ENCODE measurements around the gene PDGFRB.

The PDGFRB gene

DNA sequence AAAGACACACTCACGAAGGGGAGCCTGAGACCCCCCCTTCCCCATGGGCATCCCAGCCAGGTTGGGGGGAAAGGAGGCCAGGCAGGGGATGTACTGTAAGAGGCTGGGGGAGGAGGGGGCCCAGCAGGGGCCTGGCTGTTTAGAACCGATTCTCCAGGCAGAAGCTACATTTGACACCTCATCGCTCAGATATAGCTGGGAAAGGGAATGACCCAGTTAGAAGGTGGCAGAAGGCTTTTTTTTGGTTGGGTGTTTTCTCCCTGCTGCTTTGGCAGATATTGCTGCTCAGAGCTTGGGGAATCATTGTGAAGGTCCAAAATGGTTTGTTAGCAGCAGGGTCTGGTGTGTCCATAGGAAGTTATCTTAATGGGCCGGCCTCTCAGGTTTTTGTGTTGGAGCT is 16.9 kb upstream of the PDGFRB start:
- Histone ChIP-seq H3K27me3 (ENCODE audit: insufficient read depth, poor library complexity, severe bottlenecking) (no peaks in the 10 kb centered on the region), H3K27ac (replicated peaks) (no peak overlapping the region), H3K4me3 (replicated peaks; ENCODE audit: insufficient read depth, low read length) (no peak overlapping the region)
- TF ChIP-seq REST (IDR thresholded peaks at IDR 0.05; ENCODE audit: insufficient replicate concordance, low read depth), result no peak
- no peak for DNase-seq (ENCODE audit: low read depth in 1 of 2, low spot score in 1 of 2)

DNA sequence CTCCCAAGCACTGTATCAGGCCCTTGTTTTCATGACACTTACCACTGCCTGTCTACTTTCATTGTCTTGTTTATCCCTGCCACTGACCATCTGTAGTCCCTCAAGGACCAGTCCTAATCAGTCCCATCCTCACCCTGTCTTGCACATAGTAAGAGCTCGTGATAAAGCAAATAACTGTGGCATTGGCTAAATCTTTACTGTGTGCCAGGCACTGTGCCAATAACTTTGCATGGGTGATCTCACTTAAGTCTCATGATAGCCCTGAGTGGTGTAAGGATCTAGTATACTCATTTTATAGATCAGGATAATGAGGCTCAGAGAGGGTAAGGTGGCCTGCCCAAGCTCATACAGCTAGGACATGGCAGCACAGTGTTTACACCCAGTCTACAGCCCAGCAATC is 16.5 kb upstream of the PDGFRB start:
- H3K27ac ChIP-seq (replicated peaks), result no peak overlapping the region
- no peak for DNase-seq (ENCODE audit: low read depth in 1 of 2, low spot score in 1 of 2)
- H3K4me3 ChIP-seq (replicated peaks; ENCODE audit: insufficient read depth, low read length), result no peak overlapping the region
- TF ChIP-seq POLR2AphosphoS5 (IDR thresholded peaks at IDR 0.05; ENCODE audit: low read depth) (no peak), GABPA (IDR thresholded peaks at IDR 0.05; ENCODE audit: low read depth) (no peak), REST (IDR thresholded peaks at IDR 0.05; ENCODE audit: insufficient replicate concordance, low read depth) (no peak), SPI1 (IDR thresholded peaks at IDR 0.05; ENCODE audit: borderline replicate concordance, low read depth) (no peak), CTCF (IDR thresholded peaks at IDR 0.05; ENCODE audit: insufficient read depth, low read length) (no peak)
- no peaks in the 10 kb centered on the region for H3K27me3 ChIP-seq (ENCODE audit: insufficient read depth, poor library complexity, severe bottlenecking)

DNA sequence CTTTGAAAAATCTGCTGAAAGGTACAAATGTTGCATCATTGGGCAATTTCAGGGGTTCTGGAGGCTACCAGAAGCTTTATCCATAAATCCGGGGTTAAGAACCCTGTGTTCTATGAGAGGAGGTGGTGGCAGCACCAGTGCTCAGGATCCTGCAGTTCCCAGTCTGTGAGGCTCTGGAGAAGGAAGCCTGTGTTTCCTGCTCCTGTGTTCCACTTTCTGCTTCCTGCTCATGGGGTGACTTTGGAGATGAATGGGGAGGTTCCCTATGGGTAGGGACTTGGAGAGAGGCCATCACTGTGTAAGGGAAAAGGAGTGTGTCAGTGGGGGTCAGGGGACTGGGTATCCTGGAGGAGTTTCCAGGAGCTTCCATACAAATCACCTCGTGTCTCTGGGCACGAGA is 13.2 kb upstream of the PDGFRB start:
- TF ChIP-seq CTCF (IDR thresholded peaks at IDR 0.05; ENCODE audit: insufficient read depth, low read length) (no peak), SPI1 (IDR thresholded peaks at IDR 0.05; ENCODE audit: borderline replicate concordance, low read depth) (no peak), POLR2AphosphoS5 (IDR thresholded peaks at IDR 0.05; ENCODE audit: low read depth) (no peak), GABPA (IDR thresholded peaks at IDR 0.05; ENCODE audit: low read depth) (no peak), REST (IDR thresholded peaks at IDR 0.05; ENCODE audit: insufficient replicate concordance, low read depth) (no peak)
- no peak for DNase-seq (ENCODE audit: low read depth in 1 of 2, low spot score in 1 of 2)
- Histone ChIP-seq H3K27ac (replicated peaks) (no peak overlapping the region), H3K27me3 (ENCODE audit: insufficient read depth, poor library complexity, severe bottlenecking) (no peaks in the 10 kb centered on the region), H3K4me3 (replicated peaks; ENCODE audit: insufficient read depth, low read length) (no peak overlapping the region)

DNA sequence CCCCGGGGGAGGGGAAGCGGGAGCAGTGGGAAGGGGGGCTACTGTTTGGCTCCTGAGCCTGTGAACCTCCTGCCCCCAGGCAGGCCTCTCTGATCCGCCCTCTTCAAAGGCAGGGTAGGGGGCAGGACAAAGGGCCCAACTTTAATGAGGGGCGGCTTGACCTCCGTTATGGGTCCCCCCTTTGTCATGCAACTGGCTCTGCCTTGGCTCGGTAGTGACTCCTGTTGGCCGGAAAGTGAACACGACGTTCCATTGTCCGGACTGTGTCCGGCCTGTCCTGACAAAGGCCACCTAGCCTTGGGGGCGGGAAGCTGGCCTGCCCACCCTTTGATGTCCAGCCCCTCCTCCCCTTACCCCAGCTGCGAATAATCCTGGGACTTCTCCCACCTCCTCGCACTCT is 12.3 kb upstream of the PDGFRB start:
- Histone ChIP-seq H3K4me3 (replicated peaks; ENCODE audit: insufficient read depth, low read length) (no peak overlapping the region), H3K27ac (replicated peaks) (no peak overlapping the region), H3K27me3 (ENCODE audit: insufficient read depth, poor library complexity, severe bottlenecking) (no peaks in the 10 kb centered on the region)
- no peak for DNase-seq (ENCODE audit: low read depth in 1 of 2, low spot score in 1 of 2)
- TF ChIP-seq GABPA (IDR thresholded peaks at IDR 0.05; ENCODE audit: low read depth), result no peak
- no peak for TF ChIP-seq REST (IDR thresholded peaks at IDR 0.05; ENCODE audit: insufficient replicate concordance, low read depth)
- no peak for TF ChIP-seq POLR2AphosphoS5 (IDR thresholded peaks at IDR 0.05; ENCODE audit: low read depth)
- no peak for TF ChIP-seq SPI1 (IDR thresholded peaks at IDR 0.05; ENCODE audit: borderline replicate concordance, low read depth)

Measured in HL-60 (cell line).